K562 treated with DMSO at 1 percent for 12 hours (cell line): ENCODE measurements around the gene CDY2B. TPM values are rescaled to one million over a fixed set of nuclear protein-coding genes. Genes with fewer than 3 reads are reported as not detected.

Experiments used
- total RNA-seq: library from RNA; unstranded; fragments of 300-600 nt; gene quantifications from 2 replicates; pipeline ENCODE4 v1.2.3, GENCODE V29; 2022; ENCODE audit not compliant: insufficient read depth

Gene CDY2B, protein sequence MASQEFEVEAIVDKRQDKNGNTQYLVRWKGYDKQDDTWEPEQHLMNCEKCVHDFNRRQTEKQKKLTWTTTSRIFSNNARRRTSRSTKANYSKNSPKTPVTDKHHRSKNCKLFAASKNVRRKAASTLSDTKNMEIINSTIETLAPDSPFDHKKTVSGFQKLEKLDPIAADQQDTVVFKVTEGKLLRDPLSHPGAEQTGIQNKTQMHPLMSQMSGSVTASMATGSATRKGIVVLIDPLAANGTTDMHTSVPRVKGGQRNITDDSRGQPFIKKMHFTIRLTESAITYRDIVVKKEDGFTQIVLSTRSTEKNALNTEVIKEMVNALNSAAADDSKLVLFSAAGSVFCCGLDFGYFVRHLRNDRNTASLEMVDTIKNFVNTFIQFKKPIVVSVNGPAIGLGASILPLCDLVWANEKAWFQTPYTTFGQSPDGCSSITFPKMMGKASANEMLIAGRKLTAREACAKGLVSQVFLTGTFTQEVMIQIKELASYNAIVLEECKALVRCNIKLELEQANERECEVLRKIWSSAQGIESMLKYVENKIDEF
- not detected in 2 replicates for total RNA-seq

DNA sequence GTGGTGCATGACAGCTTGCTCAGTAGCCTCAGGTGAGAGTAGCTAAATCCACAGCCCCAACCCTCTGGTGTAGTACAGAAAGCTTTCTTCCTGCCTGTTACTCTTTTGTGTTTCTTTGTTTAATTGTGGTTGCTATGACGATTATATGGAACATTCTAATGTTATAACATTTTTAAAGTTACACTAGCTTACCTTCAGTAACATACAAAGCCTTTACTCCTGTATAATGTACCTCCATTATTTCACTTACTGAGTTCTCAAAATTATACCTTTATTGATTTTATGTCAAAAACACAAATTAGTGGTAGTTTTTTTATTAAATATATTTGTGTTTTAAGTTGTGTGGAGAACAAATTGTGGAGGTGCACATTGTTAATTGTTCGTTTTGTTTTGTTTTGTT is at the start of gene CDY2B:
TSS of gene CDY2B (minus strand) at position 101 of the 400 bp plus-strand sequence. CDS start 328 bp downstream, outside the sequence.

Other genes with a start within 250 kb of the CDY2B start
- gene CDY2A, start 145.6 kb upstream of the CDY2B start, total RNA-seq: not detected in 2 replicates